GM18505 (cell line): ENCODE data around the gene HSF2.
A peak's percentile ranks its signal among the peaks of the same experiment; 100 is the strongest.

Experiments used
- ATAC-seq: cut with Tn5 transposase; IDR thresholded peaks from one replicate; pipeline ENCODE4 v1.9.1; 2021; ENCODE audit not compliant: unreplicated experiment
- POLR2A ChIP-seq: IDR thresholded peaks from 4 replicates; pipeline ENCODE4 v1.6.1; 2011; ENCODE audit warnings: borderline replicate concordance; ENCODE audit not compliant: insufficient read depth, insufficient read length; ENCODE audit errors: extremely low read depth

Gene HSF2, protein sequence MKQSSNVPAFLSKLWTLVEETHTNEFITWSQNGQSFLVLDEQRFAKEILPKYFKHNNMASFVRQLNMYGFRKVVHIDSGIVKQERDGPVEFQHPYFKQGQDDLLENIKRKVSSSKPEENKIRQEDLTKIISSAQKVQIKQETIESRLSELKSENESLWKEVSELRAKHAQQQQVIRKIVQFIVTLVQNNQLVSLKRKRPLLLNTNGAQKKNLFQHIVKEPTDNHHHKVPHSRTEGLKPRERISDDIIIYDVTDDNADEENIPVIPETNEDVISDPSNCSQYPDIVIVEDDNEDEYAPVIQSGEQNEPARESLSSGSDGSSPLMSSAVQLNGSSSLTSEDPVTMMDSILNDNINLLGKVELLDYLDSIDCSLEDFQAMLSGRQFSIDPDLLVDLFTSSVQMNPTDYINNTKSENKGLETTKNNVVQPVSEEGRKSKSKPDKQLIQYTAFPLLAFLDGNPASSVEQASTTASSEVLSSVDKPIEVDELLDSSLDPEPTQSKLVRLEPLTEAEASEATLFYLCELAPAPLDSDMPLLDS

DNA sequence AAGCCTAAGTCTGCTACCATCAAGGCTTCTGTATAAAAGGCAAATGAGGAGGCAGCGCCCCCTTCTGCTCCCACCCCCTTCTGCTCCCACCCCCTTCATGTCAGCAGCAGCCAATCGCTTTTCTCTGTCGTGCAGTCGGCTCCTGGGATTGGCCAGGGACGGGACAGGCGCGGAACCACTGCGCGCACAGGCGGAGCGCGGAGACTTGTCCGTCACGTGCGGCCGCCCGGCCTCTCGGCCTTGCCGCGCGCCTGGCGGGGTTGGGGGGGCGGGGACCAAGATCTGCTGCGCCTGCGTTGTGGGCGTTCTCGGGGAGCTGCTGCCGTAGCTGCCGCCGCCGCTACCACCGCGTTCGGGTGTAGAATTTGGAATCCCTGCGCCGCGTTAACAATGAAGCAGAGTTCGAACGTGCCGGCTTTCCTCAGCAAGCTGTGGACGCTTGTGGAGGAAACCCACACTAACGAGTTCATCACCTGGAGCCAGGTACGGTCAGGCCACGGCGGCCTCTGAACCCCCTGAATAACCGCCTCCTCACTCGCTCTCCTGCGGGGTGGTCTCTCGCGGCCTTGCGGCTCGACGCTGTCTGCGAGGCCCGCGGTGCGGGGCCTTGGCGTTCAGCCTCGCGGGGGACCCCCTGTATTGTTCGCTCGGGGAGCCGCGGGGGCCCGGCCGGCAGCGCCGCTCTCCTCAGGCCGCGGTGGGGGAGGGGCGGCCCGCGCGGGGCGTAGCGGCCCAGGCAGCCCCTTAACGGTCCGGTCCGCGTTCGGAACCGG, at the start of gene HSF2:
TSS of gene HSF2 (plus strand) at position 305 of the 773 bp plus-strand sequence. CDS start at position 391, 86 bp downstream.
- ATAC-seq: peak; percentile 99
- TF ChIP-seq POLR2A: peak; percentile 67

DNA sequence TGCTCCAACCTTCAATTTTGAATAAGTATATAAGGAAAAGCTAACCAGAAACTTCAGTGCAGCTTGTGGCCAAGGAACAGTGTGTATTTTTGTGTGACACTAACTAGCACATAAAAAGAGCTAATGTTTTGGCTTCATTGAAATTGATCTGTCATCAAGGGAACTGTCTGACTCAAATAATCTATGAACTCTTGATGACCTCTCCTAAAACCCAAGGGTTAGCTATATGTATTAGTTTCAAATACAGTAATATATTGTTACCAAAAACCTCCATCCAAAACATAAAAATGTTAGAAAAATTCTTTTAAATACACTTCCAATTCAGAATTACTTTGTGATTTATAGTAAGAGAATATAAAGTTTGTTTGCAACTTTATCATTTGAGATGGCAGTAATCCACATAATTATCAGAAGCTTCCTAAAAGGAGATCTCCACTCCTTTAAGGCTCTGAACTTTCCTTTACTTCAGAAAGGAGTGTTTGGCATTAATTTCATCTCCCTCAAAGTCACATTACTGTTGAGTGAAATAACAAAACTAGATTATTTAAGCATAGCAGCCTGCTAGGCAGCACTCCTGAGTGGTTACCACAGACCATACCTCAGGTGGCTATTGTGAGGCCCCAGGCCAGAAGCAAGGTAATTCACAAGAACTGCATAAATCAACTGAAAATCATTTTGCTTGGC, 46.3 kb upstream of the HSF2 start:
- TF ChIP-seq POLR2A: no peak
- no peak for ATAC-seq

DNA sequence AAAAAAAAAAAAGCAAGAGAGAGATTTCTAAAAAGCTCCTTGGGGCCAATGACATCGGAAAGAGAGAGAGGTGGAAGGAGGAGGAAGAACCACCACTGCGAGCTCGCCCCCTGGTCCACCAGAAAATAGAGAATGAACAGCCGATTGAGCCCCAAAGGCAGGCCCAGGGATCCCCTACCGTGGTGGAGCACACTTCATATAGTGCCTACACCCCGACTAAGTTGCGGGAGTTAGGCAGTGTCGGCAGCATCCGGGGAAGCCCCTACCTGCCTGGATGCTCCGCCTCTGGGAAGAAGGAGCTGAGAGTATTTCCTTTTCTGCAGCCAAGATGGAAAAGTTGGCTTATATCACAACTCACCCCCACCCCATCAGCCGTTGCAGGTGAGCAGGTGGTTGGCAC, 38.6 kb upstream of the HSF2 start:
- no peak for TF ChIP-seq POLR2A
- no peak for ATAC-seq

DNA sequence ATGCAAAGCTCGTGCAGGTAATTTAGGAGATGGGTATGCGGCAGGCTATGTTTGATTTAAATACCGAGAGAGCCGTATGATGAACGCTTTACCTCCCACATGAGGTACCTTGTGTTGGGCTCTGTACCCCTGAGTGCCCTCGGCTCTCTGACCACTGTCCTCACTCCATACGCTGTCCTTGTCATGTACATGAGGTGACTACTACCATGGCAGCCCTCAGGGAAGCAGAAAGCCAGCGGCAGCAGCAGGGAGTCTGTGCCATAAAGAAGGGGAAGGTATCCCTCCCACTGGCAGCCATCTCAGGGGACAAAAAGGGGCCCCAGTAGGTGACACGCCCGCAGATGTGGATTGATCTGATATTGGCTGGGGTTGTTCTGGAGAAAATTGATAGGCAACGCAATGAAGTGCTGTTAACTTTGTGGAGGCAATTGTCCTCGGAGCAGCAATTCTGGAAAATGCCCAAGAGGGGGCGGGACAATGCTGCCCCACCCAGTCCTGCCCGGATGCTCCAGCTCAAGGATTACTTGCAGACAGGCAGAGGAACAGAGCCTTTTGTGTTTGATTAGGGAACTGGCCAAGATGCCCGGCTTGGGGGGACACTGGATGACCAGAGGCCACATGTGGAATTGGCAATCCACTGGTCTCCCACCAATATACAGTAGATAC, 38.0 kb upstream of the HSF2 start:
- no peak for ATAC-seq
- no peak for TF ChIP-seq POLR2A

DNA sequence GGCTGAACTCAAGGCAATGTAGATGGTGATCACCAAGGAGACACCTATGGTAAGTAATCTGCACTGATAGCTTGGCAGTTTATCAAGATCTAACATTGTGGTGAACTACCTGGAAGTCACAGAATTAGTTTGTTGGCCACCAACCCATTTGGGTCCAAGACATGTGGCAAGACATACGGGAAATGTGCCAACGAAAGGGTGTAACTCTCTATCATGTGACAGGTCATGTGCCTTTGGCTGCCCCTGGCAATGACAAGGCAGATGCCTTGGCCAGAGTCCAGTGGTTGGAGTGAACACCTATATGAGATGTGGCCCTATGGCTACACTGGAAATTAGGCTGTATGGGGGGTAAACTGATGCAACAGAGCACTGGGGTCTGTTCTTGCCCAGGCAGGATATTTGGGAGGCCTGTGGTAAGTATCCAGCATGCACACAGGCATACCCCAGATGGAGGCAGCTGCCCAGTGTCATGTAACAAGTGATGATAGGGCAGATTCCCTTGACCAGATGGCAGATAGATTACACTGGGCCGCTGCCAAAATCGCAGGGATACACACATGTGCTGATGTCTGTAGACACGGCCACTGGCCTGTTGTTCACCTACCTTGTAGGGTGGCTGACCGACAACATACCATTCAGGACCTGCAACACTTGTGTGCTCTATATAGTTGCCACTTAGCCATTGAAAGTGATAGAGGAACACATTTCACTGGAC, 35.5 kb upstream of the HSF2 start:
- no peak for TF ChIP-seq POLR2A
- no peak for ATAC-seq

DNA sequence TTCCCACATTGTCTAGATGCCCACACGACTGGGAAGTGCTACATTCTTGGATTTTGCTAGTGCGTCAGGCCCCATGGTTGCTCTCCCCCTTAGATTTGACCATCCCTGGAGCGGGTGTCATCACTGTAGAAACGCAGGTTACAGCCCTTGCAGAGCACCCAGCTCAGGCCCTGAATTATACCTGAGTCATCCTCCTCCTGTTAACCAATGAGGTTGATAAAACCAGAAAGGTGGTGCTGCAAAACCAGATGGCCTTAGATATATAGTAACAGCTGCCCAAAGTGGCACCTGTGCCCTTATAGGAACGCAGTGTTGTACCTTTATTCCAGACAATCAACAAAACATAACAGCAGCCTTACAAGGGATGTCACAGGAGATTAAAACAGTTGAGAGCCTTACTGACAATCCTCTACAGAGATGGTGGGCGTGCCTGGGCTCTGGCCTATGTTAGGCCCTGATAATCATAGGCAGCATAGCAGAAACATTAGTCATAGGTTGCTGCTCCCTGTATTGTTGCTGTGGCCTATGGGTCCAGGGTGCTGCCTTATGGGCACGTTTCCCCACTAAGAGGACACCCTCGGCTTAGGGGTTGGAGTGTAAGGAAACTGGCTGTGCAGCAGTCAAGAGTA, 33.6 kb upstream of the HSF2 start:
- no peak for TF ChIP-seq POLR2A
- ATAC-seq: no peak

DNA sequence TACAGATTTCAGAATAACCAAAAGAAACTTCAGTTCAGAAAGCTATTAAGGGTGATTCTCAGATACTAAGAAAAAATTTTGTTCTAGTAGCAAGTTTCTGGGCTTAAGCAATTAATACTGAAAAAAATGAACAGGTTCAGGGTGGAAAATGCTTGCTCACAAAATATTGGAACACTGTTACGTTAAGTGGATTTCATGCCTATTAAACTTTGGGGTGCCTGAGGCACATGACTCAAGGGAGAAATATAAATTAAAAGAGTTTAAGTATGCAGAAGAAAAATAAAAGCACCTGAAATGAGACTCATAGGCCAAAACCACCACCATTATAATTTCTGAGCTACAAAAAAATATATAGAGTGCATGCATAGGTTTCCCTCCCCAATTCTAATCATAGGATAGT, 32.3 kb upstream of the HSF2 start:
- no peak for ATAC-seq
- no peak for TF ChIP-seq POLR2A

DNA sequence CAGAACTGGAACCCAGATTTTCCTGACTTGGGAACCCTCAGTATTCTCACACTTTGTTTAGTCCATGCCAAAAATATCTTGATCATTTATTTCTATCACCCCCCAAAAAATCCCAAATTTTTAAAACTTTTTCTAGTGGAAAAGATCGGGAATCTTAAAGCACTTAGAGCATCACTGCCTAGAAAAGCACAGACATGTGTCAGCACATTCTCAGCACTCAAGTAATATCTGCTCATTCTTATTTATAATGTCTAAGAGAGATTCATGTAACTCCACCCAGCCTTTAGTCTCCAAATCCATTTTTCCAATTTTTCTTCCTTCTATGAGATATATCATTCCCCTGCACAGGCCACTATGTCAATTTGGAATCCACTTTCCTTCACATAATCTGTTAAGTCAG, 29.9 kb upstream of the HSF2 start:
- ATAC-seq: no peak
- no peak for TF ChIP-seq POLR2A

DNA sequence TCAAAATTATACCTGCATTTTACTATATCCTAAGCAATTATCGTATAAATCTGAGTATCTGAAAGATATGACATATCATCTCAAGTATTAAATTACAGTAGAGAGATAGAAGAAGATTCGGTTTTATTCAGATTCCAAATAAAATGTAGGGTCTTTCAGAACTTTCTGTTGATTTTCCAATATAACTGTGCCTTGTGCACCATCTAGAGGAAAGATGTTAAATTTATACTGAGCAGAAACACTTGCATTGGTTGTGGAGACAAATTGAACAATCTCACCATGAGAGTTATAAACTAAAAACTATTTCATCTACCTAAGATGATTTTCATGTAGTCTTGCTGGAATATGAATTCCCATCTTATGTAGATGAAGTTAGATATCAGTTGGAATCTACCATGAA, 26.8 kb upstream of the HSF2 start:
- ATAC-seq: no peak
- TF ChIP-seq POLR2A: no peak

DNA sequence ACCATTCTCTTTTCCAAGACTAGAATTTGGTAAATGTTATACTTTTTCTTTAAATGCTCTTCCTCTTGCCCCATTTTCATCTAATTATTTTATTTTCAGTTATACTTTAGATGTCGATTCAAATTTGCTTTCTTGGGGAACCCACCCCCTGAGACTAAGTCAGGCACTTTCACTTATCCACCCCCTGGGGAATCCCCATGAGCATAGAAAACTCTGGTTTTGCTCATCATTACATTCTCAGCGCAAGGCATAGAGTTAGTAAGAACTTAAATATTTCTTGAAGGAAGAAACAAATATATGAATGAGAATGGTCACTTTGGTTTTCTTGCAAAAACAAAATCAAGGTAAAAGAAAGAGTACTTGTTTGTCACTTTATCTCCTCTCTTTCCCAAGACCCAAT, 25.1 kb upstream of the HSF2 start:
- no peak for TF ChIP-seq POLR2A
- ATAC-seq: no peak

DNA sequence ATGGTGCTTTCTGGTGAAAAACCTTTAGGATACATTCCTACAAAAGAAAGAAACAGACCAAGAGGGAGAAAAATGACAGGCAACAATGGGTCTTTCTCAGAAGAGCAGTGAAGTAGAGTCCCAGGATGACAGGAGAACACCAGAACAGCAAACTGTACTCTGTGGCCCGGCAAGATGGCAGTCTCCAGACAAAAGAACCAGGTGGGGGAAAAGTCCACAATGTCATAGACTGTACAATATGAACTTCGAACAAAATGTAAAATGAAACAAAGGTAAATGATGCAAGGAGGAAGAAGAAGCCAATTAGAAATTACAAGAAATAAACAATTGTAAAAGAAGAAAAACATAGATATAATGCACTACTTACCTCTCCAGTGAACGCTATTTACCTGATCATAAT, 23.2 kb upstream of the HSF2 start:
- no peak for TF ChIP-seq POLR2A
- ATAC-seq: no peak
